Testis (tissue), 2 donors: ENCODE measurements around the gene SMIM1.
"Not testable (repeated sequence)": the region's sequence is repeated elsewhere in the genome, so short reads cannot be mapped to it uniquely, and the experiment has no call there.

Experiments
- CTCF ChIP-seq, 3 experiments: fragments of 450-650 bp in 2 of 3; fragments of 200-600 bp in 1 of 3; sonication (generic) in 1 of 3; IDR thresholded peaks; one replicate each; pipeline ENCODE4 v1.5.1; 2016 to 2019; ENCODE audit warnings: antibody characterized with exemption in 3 of 3, mild to moderate bottlenecking in 2 of 3, moderate library complexity in 1 of 3
- POLR2A ChIP-seq: fragments of 450-650 bp; IDR thresholded peaks from one replicate; pipeline ENCODE4 v1.6.1; 2017; ENCODE audit warnings: antibody characterized with exemption, mild to moderate bottlenecking, moderate library complexity

- not testable (repeated sequence) for TF ChIP-seq CTCF (IDR thresholded peaks at IDR 0.05); POLR2A
Observed at GRCh38 chr1:3748316-3748900, 24.1 kb upstream of the SMIM1 start.
